ENCODE results near the gene UBE2QL1.

Gene UBE2QL1

DNA sequence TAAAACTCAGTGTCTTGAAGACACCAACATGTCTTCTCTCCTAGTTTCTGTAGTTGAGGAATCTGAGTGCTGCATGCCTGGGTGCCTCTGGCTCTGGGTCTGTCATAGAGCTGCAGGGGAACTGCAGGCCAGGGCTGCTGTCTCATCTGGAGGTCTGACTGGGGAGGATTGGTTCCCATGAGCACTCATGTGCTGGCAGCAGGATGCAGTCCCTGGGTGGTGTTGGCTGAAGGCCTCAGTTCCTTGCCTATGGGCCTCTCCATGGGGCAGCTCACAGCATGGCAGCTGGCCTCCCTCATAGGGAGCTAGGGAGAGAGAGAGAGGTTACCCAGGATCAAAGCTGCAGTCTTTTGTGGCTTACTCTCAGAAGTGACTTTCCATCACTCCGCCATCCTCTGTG, 22.6 kb downstream of the UBE2QL1 start:
- Histone ChIP-seq H3K4me3 (ENCODE audit: insufficient read length, low read depth) (no peak overlapping the region), H3K9ac (ENCODE audit: insufficient read length, low read depth) (no peak overlapping the region), H3K9me3 (ENCODE audit: insufficient read depth, low read length) (peaks cover 8% of the 10 kb centered on the region), H3K4me1 (ENCODE audit: insufficient read depth, insufficient read length) (peaks cover 6% of the 10 kb centered on the region), H3K36me3 (ENCODE audit: insufficient read depth, insufficient read length, low read length) (no peaks in the 10 kb centered on the region), H3K27me3 (ENCODE audit: insufficient read depth, insufficient read length) (no peaks in the 10 kb centered on the region)
- no peak for TF ChIP-seq ZNF274 (IDR thresholded peaks at IDR 0.05; ENCODE audit: low read depth, low read length)
- no peak for TF ChIP-seq SUZ12 (IDR thresholded peaks at IDR 0.05; ENCODE audit: extremely low read depth, insufficient read depth, insufficient read length)
- no peak for TF ChIP-seq YY1 (IDR thresholded peaks at IDR 0.05; ENCODE audit: insufficient read depth, insufficient read length)
- no peak for DNase-seq (ENCODE audit: low read depth, low spot score)

DNA sequence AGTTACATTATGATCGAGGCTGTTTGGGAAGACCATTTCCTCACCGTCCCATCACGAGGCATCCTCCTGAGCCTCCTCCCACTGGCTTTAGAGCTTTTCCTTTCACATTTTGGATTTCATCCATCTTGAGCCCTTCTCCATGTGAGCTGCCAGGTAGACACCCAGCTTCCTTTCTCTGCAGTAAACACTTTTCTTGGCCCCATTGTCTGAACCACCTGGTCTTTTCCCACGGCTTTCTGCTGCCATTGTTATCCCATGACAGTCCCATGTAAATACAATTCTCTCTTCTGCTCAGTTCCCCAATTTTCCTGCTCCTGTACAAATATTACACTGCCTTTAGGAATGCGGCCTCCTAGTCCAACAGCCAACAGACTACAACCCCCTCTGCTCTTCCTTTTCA, 24.1 kb downstream of the UBE2QL1 start:
- Histone ChIP-seq H3K27me3 (ENCODE audit: insufficient read depth, insufficient read length) (no peaks in the 10 kb centered on the region), H3K4me3 (ENCODE audit: insufficient read length, low read depth) (no peak overlapping the region), H3K9ac (ENCODE audit: insufficient read length, low read depth) (no peak overlapping the region), H3K9me3 (ENCODE audit: insufficient read depth, low read length) (peaks cover 8% of the 10 kb centered on the region), H3K4me1 (ENCODE audit: insufficient read depth, insufficient read length) (peaks cover 6% of the 10 kb centered on the region), H3K36me3 (ENCODE audit: insufficient read depth, insufficient read length, low read length) (no peaks in the 10 kb centered on the region)
- DNase-seq (ENCODE audit: low read depth, low spot score), result no peak
- no peak for TF ChIP-seq ZNF274 (IDR thresholded peaks at IDR 0.05; ENCODE audit: low read depth, low read length)
- no peak for TF ChIP-seq YY1 (IDR thresholded peaks at IDR 0.05; ENCODE audit: insufficient read depth, insufficient read length)
- TF ChIP-seq SUZ12 (IDR thresholded peaks at IDR 0.05; ENCODE audit: extremely low read depth, insufficient read depth, insufficient read length), result no peak

- H3K36me3 ChIP-seq (ENCODE audit: insufficient read depth, insufficient read length, low read length), result no peaks in the 10 kb centered on the region
- H3K9me3 ChIP-seq (ENCODE audit: insufficient read depth, low read length), result peaks cover 8% of the 10 kb centered on the region
- H3K4me3 ChIP-seq (ENCODE audit: insufficient read length, low read depth), result no peak overlapping the region
- no peaks in the 10 kb centered on the region for H3K27me3 ChIP-seq (ENCODE audit: insufficient read depth, insufficient read length)
- DNase-seq (ENCODE audit: low read depth, low spot score), result no peak
- H3K9ac ChIP-seq (ENCODE audit: insufficient read length, low read depth), result no peak overlapping the region
- peaks cover 3% of the 10 kb centered on the region for H3K4me1 ChIP-seq (ENCODE audit: insufficient read depth, insufficient read length)
- TF ChIP-seq SUZ12 (IDR thresholded peaks at IDR 0.05; ENCODE audit: extremely low read depth, insufficient read depth, insufficient read length), result no peak
- no peak for TF ChIP-seq ZNF274 (IDR thresholded peaks at IDR 0.05; ENCODE audit: low read depth, low read length)
- no peak for TF ChIP-seq YY1 (IDR thresholded peaks at IDR 0.05; ENCODE audit: insufficient read depth, insufficient read length)
Measured at GRCh38 chr5:6473284-6473683, 24.6 kb downstream of the UBE2QL1 start.

DNA sequence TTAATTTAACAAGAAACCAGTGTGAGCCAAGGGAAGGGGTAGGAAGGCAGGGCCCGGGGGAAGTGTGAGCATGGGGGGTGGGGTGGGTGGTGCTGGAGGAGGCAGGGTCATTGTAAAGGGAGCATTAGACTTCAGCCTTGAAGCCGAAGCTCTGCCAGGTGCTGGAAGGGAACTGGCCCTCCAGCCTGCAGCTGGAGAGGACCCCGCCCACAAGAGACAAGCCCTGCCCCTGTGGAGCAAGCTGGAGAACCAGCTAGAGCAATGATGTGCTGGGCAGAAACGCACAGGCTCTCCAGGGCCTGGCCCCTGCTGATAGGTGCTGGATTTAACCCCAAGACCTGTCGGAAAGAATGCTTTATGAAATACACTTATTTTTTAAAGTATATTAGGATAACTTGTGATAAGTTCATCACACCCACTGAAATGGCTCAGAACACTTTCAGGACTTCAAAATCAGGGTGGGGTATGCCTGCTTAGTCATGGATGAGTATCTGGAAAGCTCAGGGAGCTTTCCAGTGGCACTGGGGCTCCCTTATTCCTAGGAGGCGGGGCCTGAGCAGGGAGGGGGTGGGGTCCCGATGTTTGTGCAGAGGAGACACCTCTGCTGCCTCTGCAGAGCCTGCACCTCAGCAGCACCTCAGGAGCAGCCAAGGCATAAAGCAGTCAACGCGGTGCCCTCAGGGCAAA, 27.1 kb downstream of the UBE2QL1 start:
- Histone ChIP-seq H3K27me3 (ENCODE audit: insufficient read depth, insufficient read length) (no peaks in the 10 kb centered on the region), H3K9ac (ENCODE audit: insufficient read length, low read depth) (no peak overlapping the region), H3K4me3 (ENCODE audit: insufficient read length, low read depth) (no peak overlapping the region), H3K36me3 (ENCODE audit: insufficient read depth, insufficient read length, low read length) (no peaks in the 10 kb centered on the region), H3K9me3 (ENCODE audit: insufficient read depth, low read length) (peaks cover 8% of the 10 kb centered on the region), H3K4me1 (ENCODE audit: insufficient read depth, insufficient read length) (no peaks in the 10 kb centered on the region)
- TF ChIP-seq YY1 (IDR thresholded peaks at IDR 0.05; ENCODE audit: insufficient read depth, insufficient read length) (no peak), ZNF274 (IDR thresholded peaks at IDR 0.05; ENCODE audit: low read depth, low read length) (no peak), SUZ12 (IDR thresholded peaks at IDR 0.05; ENCODE audit: extremely low read depth, insufficient read depth, insufficient read length) (no peak)
- DNase-seq (ENCODE audit: low read depth, low spot score), result no peak

DNA sequence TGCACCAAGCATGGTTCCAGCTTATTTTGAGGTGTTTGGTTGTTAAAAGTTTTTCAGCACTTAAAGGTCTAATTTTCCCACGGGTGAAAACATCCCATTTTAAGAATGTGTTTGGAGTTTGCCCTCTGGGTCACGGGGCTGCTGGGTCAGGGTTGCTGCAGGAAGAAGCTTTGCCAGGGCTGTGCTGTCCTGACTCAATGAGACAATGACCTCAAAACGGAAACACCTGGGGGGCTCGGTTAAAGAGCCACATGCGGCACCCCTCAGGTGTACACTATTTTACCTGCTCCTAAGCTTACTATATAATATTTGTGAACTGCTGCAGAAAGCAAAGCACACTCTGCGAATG, 27.6 kb downstream of the UBE2QL1 start:
- Histone ChIP-seq H3K36me3 (ENCODE audit: insufficient read depth, insufficient read length, low read length) (no peaks in the 10 kb centered on the region), H3K9me3 (ENCODE audit: insufficient read depth, low read length) (peaks cover 5% of the 10 kb centered on the region), H3K4me3 (ENCODE audit: insufficient read length, low read depth) (no peak overlapping the region), H3K9ac (ENCODE audit: insufficient read length, low read depth) (no peak overlapping the region), H3K27me3 (ENCODE audit: insufficient read depth, insufficient read length) (no peaks in the 10 kb centered on the region), H3K4me1 (ENCODE audit: insufficient read depth, insufficient read length) (no peaks in the 10 kb centered on the region)
- no peak for DNase-seq (ENCODE audit: low read depth, low spot score)
- TF ChIP-seq ZNF274 (IDR thresholded peaks at IDR 0.05; ENCODE audit: low read depth, low read length) (no peak), YY1 (IDR thresholded peaks at IDR 0.05; ENCODE audit: insufficient read depth, insufficient read length) (no peak), SUZ12 (IDR thresholded peaks at IDR 0.05; ENCODE audit: extremely low read depth, insufficient read depth, insufficient read length) (no peak)

- Histone ChIP-seq H3K4me3 (ENCODE audit: insufficient read length, low read depth) (no peak overlapping the region), H3K4me1 (ENCODE audit: insufficient read depth, insufficient read length) (no peaks in the 10 kb centered on the region), H3K27me3 (ENCODE audit: insufficient read depth, insufficient read length) (no peaks in the 10 kb centered on the region), H3K9me3 (ENCODE audit: insufficient read depth, low read length) (no peaks in the 10 kb centered on the region), H3K36me3 (ENCODE audit: insufficient read depth, insufficient read length, low read length) (no peaks in the 10 kb centered on the region), H3K9ac (ENCODE audit: insufficient read length, low read depth) (no peak overlapping the region)
- TF ChIP-seq ZNF274 (IDR thresholded peaks at IDR 0.05; ENCODE audit: low read depth, low read length) (no peak), SUZ12 (IDR thresholded peaks at IDR 0.05; ENCODE audit: extremely low read depth, insufficient read depth, insufficient read length) (no peak), YY1 (IDR thresholded peaks at IDR 0.05; ENCODE audit: insufficient read depth, insufficient read length) (no peak)
- no peak for DNase-seq (ENCODE audit: low read depth, low spot score)
Measured at GRCh38 chr5:6478793-6479192, 30.1 kb downstream of the UBE2QL1 start.

- DNase-seq (ENCODE audit: low read depth, low spot score), result no peak
- H3K9ac ChIP-seq (ENCODE audit: insufficient read length, low read depth), result no peak overlapping the region
Measured at GRCh38 chr5:6480133-6481051, 31.7 kb downstream of the UBE2QL1 start.

More at GRCh38 chr5:6480133-6481051, 31.7 kb downstream of the UBE2QL1 start:
- TF ChIP-seq SUZ12 (IDR thresholded peaks at IDR 0.05; ENCODE audit: extremely low read depth, insufficient read depth, insufficient read length) (no peak), YY1 (IDR thresholded peaks at IDR 0.05; ENCODE audit: insufficient read depth, insufficient read length) (no peak)
- Histone ChIP-seq H3K4me3 (ENCODE audit: insufficient read length, low read depth) (no peak overlapping the region), H3K4me1 (ENCODE audit: insufficient read depth, insufficient read length) (no peaks in the 10 kb centered on the region), H3K9me3 (ENCODE audit: insufficient read depth, low read length) (no peaks in the 10 kb centered on the region), H3K36me3 (ENCODE audit: insufficient read depth, insufficient read length, low read length) (no peaks in the 10 kb centered on the region), H3K27me3 (ENCODE audit: insufficient read depth, insufficient read length) (no peaks in the 10 kb centered on the region)

Data from NT2/D1 (cell line).